Thyroid gland (tissue), 4 donors: Measurements from ENCODE around the gene FGD5. TPM values are rescaled to one million over a fixed set of nuclear protein-coding genes. Genes with fewer than 3 reads are reported as not detected.
A peak's percentile ranks its signal among the peaks of the same experiment; 100 is the strongest.
"Not testable (repeated sequence)": the region's sequence is repeated elsewhere in the genome, so short reads cannot be mapped to it uniquely, and the experiment has no call there.

Experiments used
- DNase-seq, 2 donors: peaks; one replicate each; pipeline ENCODE4 v3.0.0-alpha.2; 2019
- H3K27ac ChIP-seq, 3 donors: fragments of 200-600 bp; sonication (generic); 1 replicate in 2 of 3; 2 replicates in 1 of 3; pipeline ENCODE4 v1.5.1; 2016 to 2019; ENCODE audit warnings: mild to moderate bottlenecking in 1 of 3, moderate library complexity in 1 of 3
- H3K27me3 ChIP-seq: fragments of 200-600 bp; sonication (generic); one replicate; pipeline ENCODE4 v1.5.1; 2019
- H3K36me3 ChIP-seq, 2 donors: fragments of 200-600 bp; sonication (generic); one replicate each; pipeline ENCODE4 v1.5.1; 2016 to 2019
- H3K4me1 ChIP-seq, 2 donors: fragments of 200-600 bp; sonication (generic); one replicate each; pipeline ENCODE4 v1.5.1; 2017 to 2019
- H3K4me3 ChIP-seq, 3 donors: fragments of 200-600 bp; sonication (generic); replicated peaks in 1 of 3; 1 replicate in 2 of 3; 2 replicates in 1 of 3; pipeline ENCODE4 v1.5.1; 2016; ENCODE audit warnings: mild to moderate bottlenecking in 1 of 3
- H3K9me3 ChIP-seq: fragments of 200-600 bp; sonication (generic); one replicate; pipeline ENCODE4 v1.5.1; 2017
- CTCF ChIP-seq, 6 experiments: fragments of 200-600 bp in 3 of 6; fragments of 450-650 bp in 3 of 6; sonication (generic) in 3 of 6; IDR thresholded peaks; one replicate each; pipeline ENCODE4 v1.5.1; 2016 to 2019; ENCODE audit warnings: antibody characterized with exemption in 6 of 6, mild to moderate bottlenecking in 2 of 6, inconsistent platforms in 1 of 6, moderate library complexity in 1 of 6
- POLR2A ChIP-seq, 2 donors: fragments of 450-650 bp; IDR thresholded peaks; one replicate each; pipeline ENCODE4 v1.6.1; 2017; ENCODE audit warnings: antibody characterized with exemption in 2 of 2, mild to moderate bottlenecking in 2 of 2, moderate library complexity in 1 of 2
- WGBS, 2 donors: methylation state at CpG; one replicate each; pipeline ENCODE4 v1.1.5; 2017; 5-methylcytosine and 5-hydroxymethylcytosine counted together
- intact Hi-C: fragments of 100-400 bp; cut with DNase I; formaldehyde crosslinking; loops from one replicate; pipeline ENCODE4 v1.15.1; 2023
- total RNA-seq, 4 donors: library from RNA; depleted of rRNA; stranded (reverse); fragments of >200 nt; gene quantifications; one replicate each; pipeline ENCODE4 v1.2.3, GENCODE V29; 2016

Gene FGD5
- total RNA-seq, 4 donors from 2014 or later, result 13.0 to 29.3 (median 17.4) TPM

- Histone ChIP-seq H3K4me3 (no peak overlapping the region), H3K27me3 (peaks cover 4% of the 10 kb centered on the region), H3K27ac (no peak overlapping the region), H3K36me3 (no peaks in the 10 kb centered on the region), H3K9me3 (no peaks in the 10 kb centered on the region), H3K4me1 (peaks cover 0 to 8% of the 10 kb centered on the region in 2 donors)
- WGBS, 2 donors, result 57 to 64% methylated on average over 8 of the region's 8 CpGs
- no peak for DNase-seq
- TF ChIP-seq CTCF (IDR thresholded peaks at IDR 0.05), result no peak
- no peak for TF ChIP-seq POLR2A (IDR thresholded peaks at IDR 0.05)
- intact Hi-C loops, result no loop called here
These were observed 12.0 kb upstream of the FGD5 start for GRCh38 chr3:14806641-14807263.

- Histone ChIP-seq H3K27ac (no peak overlapping the region), H3K4me1 (peaks cover 0 to 8% of the 10 kb centered on the region in 2 donors), H3K27me3 (peaks cover 4% of the 10 kb centered on the region), H3K4me3 (no peak overlapping the region), H3K9me3 (no peaks in the 10 kb centered on the region), H3K36me3 (no peaks in the 10 kb centered on the region)
- intact Hi-C loops, result no loop called here
- TF ChIP-seq POLR2A (IDR thresholded peaks at IDR 0.05) (no peak), CTCF (IDR thresholded peaks at IDR 0.05) (no peak)
- DNase-seq, result no peak
These were observed 10.7 kb upstream of the FGD5 start for GRCh38 chr3:14808025-14808424.

- Histone ChIP-seq H3K27ac (no peak overlapping the region), H3K4me1 (peaks cover 0 to 8% of the 10 kb centered on the region in 2 donors), H3K36me3 (no peaks in the 10 kb centered on the region), H3K9me3 (no peaks in the 10 kb centered on the region), H3K4me3 (no peak overlapping the region), H3K27me3 (peaks cover 4% of the 10 kb centered on the region)
- no peak for TF ChIP-seq CTCF (IDR thresholded peaks at IDR 0.05)
- TF ChIP-seq POLR2A (IDR thresholded peaks at IDR 0.05), result no peak
- intact Hi-C loops, result no loop called here
- DNase-seq, result no peak
- 80 to 83% methylated on average over 5 of the region's 5 CpGs for WGBS, 2 donors
These were observed 10.1 kb upstream of the FGD5 start for GRCh38 chr3:14808502-14809266.

- WGBS, 2 donors, result 54 to 62% methylated on average over 7 to 9 of the region's 9 CpGs
- H3K36me3 ChIP-seq, DNase-seq, intact Hi-C loops, H3K4me3 ChIP-seq, H3K4me1 ChIP-seq, H3K9me3 ChIP-seq, H3K27me3 ChIP-seq: not testable (repeated sequence)
- peak overlapping the region in 1 of 3 donors; percentile 54 for H3K27ac ChIP-seq
These were observed 9.2 kb upstream of the FGD5 start for GRCh38 chr3:14809611-14810010.

- DNase-seq, result peak in 1 of 2 donors; percentile 13
- TF ChIP-seq POLR2A (IDR thresholded peaks at IDR 0.05), result no peak
- no peak for TF ChIP-seq CTCF (IDR thresholded peaks at IDR 0.05)
- 6 to 15% methylated on average over 18 to 24 of the region's 85 CpGs for WGBS, 2 donors
- Histone ChIP-seq H3K4me3 (peak overlapping the region in 1 of 3 donors; percentile 35), H3K27me3 (peaks cover 4% of the 10 kb centered on the region), H3K4me1 (peaks cover 0 to 3% of the 10 kb centered on the region in 2 donors), H3K9me3 (no peaks in the 10 kb centered on the region), H3K36me3 (no peaks in the 10 kb centered on the region), H3K27ac (peak overlapping the region; percentile 39 to 79 (median 74))
- intact Hi-C loops, result no loop called here
These were observed 8.5 kb upstream of the FGD5 start for GRCh38 chr3:14810070-14810791.
